NCI-H1048 (cell line): Measurements from ENCODE around the gene LRP5.
"Not testable (repeated sequence)": the region's sequence is repeated elsewhere in the genome, so short reads cannot be mapped to it uniquely, and the experiment has no call there.

ENCODE experiments used
- DNase-seq: peaks from one replicate; lab custom pipeline; 2025; lab: John Stamatoyannopoulos, UW

LRP5 gene

GRCh38 chr11:68282141-68282860, 30.1 kb upstream of the LRP5 start:
- DNase-seq = no peak

- DNase-seq = no peak
Measured at GRCh38 chr11:68282861-68283230, 29.5 kb upstream of the LRP5 start.

GRCh38 chr11:68284588-68284987, 27.8 kb upstream of the LRP5 start:
- DNase-seq = not testable (repeated sequence)

GRCh38 chr11:68287419-68287818, 25.0 kb upstream of the LRP5 start:
- DNase-seq = no peak

- no peak for DNase-seq
Measured at GRCh38 chr11:68289456-68289855, 22.9 kb upstream of the LRP5 start.

GRCh38 chr11:68293708-68294107, 18.7 kb upstream of the LRP5 start:
- no peak for DNase-seq

- DNase-seq = no peak
Measured at GRCh38 chr11:68295271-68295670, 17.1 kb upstream of the LRP5 start.

- DNase-seq = no peak
Measured at GRCh38 chr11:68295940-68296339, 16.5 kb upstream of the LRP5 start.

GRCh38 chr11:68296344-68297051, 15.9 kb upstream of the LRP5 start:
- DNase-seq = no peak

GRCh38 chr11:68297052-68297378, 15.4 kb upstream of the LRP5 start:
- DNase-seq = no peak

GRCh38 chr11:68297494-68297811, 14.9 kb upstream of the LRP5 start:
- no peak for DNase-seq

GRCh38 chr11:68297812-68298658, 14.4 kb upstream of the LRP5 start:
- DNase-seq = no peak

GRCh38 chr11:68298659-68299516, 13.5 kb upstream of the LRP5 start:
- no peak for DNase-seq

- DNase-seq = not testable (repeated sequence)
Measured at GRCh38 chr11:68299517-68299879, 12.9 kb upstream of the LRP5 start.

GRCh38 chr11:68300076-68300830, 12.1 kb upstream of the LRP5 start:
- no peak for DNase-seq

- DNase-seq = no peak
Measured at GRCh38 chr11:68302256-68302655, 10.1 kb upstream of the LRP5 start.

GRCh38 chr11:68302670-68303069, 9.7 kb upstream of the LRP5 start:
- no peak for DNase-seq

- DNase-seq = no peak
Measured at GRCh38 chr11:68303083-68303482, 9.3 kb upstream of the LRP5 start.

- no peak for DNase-seq
Measured at GRCh38 chr11:68303982-68304780, 8.2 kb upstream of the LRP5 start.

- no peak for DNase-seq
Measured at GRCh38 chr11:68306636-68307035, 5.8 kb upstream of the LRP5 start.

GRCh38 chr11:68308068-68308467, 4.3 kb upstream of the LRP5 start:
- DNase-seq = no peak
